Myocyte (in vitro differentiated cells): ENCODE data around the gene GRIP2. TPM values are rescaled to one million over a fixed set of nuclear protein-coding genes. Genes with fewer than 3 reads are reported as not detected.

Source experiments
- DNase-seq: peaks from one replicate; pipeline ENCODE4 v3.0.0-alpha.2; 2012; ENCODE audit warnings: low read depth
- total RNA-seq: library from RNA; depleted of rRNA; stranded (reverse); fragments of >200 nt; gene quantifications from 2 replicates; pipeline ENCODE4 v1.2.3, GENCODE V29; 2014

The GRIP2 gene
- total RNA-seq, 1 donor from 2014 or later = 11.8 TPM

DNA sequence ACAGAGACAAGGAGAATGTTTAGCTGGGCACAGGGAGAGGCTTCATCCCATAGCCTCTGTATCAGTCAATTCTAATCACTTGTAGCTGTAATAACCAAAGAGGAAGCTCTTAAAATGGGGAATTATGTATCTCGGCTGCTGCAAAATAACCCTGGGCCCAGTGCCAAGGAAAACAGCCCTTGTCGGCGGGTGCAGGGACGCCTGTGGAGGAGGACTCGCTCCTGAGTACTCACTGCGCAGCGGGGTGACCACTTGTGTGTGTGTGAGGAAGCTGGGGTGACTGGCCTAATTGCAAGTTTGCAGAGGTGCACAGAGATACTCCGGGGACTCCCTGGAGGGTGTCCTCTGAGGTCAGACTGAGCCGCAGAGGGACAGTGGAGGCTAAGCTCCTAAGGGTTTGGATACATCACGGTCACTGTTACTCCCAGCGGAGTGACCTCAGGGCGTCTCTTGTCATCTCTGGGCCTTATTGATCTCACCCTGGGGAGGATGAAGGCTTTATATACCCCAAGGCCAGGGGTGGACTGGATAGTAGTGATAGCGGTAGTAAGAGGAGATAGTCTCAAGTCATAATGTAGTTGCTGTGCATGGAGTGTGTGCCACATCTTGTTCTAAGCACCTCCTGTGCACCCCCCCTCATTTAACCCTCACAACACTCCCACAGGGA, 100.5 kb downstream of the GRIP2 start:
- peak; percentile 51 for DNase-seq

Other genes starting within 250 kb of the GRIP2 start
- gene SLC6A6, start 137.7 kb downstream of the GRIP2 start, total RNA-seq = 63.3 and 79.9 TPM in 2 replicates
- gene CCDC174, start 111.4 kb upstream of the GRIP2 start, total RNA-seq = 13.8 and 14.1 TPM in 2 replicates
- gene C3orf20, start 134.8 kb upstream of the GRIP2 start, total RNA-seq = not detected in 2 replicates